Epidermal melanocyte (primary cell): ENCODE measurements around the gene RSBN1.
"Not testable (repeated sequence)": the region's sequence is repeated elsewhere in the genome, so short reads cannot be mapped to it uniquely, and the experiment has no call there.

Experiments used
- DNase-seq: peaks from one replicate; pipeline ENCODE4 v3.0.0; 2011; ENCODE audit warnings: low spot score; ENCODE audit not compliant: insufficient read length

RSBN1 gene

DNA sequence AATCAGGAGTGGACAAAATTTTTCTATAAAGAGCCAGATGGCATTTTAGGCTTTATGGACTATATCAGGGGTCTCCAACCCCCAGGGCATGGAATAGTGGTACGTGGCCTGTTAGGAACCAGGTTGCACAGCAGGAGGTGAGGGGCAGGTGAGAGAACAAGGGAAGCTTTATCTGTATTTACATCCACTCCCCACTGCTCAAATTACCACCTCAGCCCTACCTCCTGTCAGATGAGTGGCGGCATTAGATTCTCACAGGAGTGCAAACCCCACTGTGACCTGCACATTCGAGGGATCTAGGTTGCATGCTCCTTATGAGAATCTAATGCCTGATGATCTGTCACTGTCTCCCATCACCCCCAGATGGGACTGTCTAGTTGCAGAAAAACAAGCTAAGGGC lies 66.9 kb downstream of the RSBN1 start:
- DNase-seq, result no peak

DNA sequence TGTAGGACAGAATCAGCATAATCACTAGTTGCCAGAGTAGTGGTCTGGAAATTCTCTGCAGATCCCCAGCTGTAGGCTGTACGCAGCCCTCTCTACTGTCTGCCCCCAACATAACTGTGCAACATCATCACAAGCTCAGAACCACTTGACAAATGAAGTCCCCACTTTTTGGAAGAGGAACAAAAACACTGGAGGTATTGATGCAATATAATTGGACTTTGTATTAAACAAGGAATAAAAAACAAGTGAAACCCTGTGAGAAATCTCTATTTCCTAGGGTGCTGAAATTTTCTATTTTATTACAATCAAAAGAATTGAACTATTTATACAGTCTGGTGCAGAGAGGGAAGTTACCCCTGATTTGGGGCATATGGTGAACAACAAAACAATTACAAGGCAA lies 68.2 kb downstream of the RSBN1 start:
- no peak for DNase-seq

DNA sequence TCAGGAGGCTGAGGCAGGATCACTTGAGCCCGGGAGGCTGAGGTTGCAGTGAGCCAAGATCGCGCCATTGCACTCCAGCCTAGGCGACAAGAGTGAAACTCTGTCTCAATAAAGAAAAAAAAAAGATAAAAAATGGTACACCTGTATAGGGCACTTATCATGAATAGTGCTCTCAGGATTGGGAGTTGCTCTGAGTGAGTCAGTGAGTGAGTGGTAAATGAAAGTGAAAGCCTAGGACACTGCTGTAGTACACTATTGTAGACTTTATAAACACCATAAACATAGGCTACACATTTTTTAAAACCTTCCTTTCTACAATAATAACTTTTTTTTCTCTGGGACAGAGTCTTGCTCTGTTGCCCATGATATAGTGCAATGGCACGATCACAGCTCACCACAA lies 69.8 kb downstream of the RSBN1 start:
- no peak for DNase-seq

DNA sequence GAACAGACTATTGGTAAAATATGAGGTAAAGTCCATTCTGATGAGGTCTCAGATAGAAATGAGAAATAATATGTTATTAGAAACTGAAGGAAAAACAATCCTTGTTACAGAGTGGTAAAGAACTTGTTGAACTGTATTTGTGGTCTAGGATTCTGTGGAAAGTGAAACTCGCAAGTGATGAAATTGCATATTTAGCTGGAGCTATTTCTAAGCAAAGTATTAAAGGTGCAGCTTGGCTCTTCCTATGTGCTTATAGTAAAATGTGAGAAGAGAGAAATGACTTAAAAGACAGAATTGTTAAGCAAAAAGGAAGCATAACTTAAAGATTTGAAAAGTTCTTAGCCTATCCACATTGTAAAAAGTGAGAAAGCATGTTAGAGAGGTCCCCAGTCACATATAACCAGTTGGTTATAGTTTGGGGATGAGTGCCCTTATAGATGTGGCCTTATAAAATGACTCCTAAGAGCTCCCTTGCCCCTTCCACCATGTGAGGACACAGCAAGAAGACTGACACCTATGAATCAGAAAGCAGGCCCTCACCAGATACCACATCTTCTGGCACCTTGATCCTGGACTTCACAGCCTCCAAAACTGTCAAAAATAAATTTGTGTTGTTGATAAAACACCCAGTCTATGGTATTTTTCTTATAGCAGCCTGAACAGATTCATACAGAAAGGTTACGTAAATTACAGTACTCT lies 77.8 kb downstream of the RSBN1 start:
- no peak for DNase-seq

DNA sequence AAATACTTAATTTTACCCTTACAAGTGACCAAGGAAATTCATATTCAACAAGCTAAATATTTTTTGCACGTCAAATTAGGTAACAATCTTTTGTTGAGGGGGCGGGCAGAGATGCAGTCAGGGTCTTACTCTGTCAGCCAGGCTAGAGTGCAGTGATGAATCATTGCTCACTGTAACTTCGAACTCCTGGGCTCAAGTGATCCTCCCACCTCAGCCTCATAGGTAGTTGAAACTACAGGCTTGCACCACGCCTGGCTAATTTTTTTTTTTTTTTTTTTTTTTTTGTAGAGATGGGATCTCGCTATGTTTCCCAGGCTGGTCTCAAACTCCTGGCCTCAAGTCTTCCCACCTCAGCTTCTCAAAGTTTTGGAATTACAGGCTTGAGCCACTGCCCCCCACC lies 79.5 kb downstream of the RSBN1 start:
- DNase-seq, result no peak

DNA sequence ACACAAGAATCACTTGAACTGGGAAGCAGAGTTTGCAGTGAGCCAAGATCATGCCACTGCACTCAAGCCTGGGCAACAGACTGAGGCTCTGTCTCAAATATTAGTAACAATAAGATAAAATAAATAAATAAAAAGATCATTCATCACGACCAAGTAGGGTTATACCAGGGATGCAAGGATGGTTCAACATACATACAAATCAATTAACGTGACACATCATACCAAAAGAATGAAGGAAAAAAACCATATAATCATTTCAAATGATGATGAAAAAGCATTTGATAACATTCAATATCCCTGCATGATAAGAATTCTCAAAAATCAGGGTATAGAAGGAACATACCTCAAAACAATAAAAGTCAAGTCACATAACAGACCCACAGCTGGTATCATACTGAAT lies 91.3 kb downstream of the RSBN1 start:
- DNase-seq, result no peak

DNA sequence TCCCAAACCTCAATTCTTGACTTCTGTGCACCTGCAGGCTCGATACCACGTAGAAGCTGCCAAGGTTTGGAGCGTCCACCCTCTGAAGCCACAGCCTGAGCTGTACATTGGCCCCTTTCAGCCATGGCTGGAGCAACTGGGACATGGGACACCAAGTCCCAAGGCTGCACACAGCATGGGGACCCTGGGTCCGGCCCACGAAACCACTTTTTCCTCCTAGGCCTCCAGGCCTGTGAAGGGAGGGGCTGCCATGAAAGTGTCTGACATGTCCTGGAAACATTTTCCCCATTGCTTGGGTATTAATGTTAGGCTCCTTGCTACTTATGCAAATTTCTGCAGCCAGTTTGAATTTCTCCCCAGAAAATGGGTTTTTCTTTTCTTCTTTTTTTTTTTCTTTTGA lies 93.7 kb downstream of the RSBN1 start:
- DNase-seq, result not testable (repeated sequence)

DNA sequence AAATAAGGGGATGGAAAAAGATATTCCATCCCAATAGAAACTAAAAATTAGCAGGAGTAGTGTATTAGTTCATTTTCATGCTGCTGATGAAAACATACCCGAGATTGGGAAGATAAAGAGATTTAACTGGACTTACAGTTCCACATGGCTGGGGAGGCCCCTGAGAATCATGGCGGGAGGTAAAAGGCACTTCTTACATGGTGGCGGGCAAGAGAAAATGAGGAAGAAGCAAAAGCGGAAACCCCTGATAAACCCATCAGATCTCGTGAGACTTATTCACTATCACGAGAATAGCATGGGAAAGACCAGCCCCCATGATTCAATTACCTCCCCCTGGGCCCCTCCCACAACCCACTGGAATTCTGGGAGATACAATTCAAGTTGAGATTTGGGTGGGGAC lies 94.8 kb downstream of the RSBN1 start:
- not testable (repeated sequence) for DNase-seq

DNA sequence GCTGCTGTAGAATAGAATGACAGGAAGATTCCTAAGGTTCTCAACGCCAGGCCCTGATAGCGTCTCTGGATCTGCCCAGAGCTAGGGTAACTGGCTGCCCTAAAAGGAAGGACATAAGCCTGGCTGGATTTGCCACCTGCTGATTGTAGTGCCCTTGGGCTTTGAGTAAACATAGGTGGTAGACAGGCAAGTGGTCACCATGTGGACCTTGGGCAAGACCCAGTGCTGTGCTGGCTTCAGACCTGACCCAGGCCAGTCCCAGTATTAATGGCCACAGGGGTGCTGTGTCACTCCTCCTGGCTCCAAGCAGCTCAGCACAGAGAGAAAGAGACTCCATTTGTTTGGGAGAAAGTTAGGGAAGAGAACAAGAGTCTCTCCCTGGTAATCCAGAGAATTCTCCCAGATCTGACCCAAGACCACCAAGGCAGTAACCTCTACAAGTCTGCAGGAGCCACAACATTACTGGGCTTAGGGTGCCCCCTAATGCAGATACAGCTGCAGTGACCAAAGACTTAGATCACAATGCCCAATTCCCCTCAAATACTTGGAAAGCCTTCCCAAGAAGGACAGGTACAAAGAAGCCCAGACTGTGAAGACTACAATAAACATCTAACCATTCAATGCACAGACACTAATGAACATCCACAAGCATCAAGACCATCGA lies 97.5 kb downstream of the RSBN1 start:
- no peak for DNase-seq
